ENCODE data around the gene PIK3IP1. TPM values are rescaled to one million over a fixed set of nuclear protein-coding genes. Genes with fewer than 3 reads are reported as not detected.

The PIK3IP1 gene
- 5.0 to 6.8 TPM (median 5.6 TPM) in 3 replicates for total RNA-seq
- long read RNA-seq, transcript PIK3IP1-201 (6 exons, 2,467 nt) = major isoform, 17 of 18 reads
- long read RNA-seq, partial matches to known transcripts = 0 of 18 reads
- long read RNA-seq, other reads (novel, unspliced or antisense) = 0 of 18 reads

GRCh38 chr22:31292236-31292989 is at the start of gene PIK3IP1:
PIK3IP1 (minus strand) TSS chr22:31292488; CDS start chr22:31292344, 144 bp downstream.
- peaks cover 41% of the 10 kb centered on the region for H3K4me1 Mint-ChIP-seq (ENCODE audit: low read depth)
- H3K27ac Mint-ChIP-seq (ENCODE audit: unreplicated experiment) = peak within 1 kb of the TSS; percentile 77
- H3K36me3 Mint-ChIP-seq (ENCODE audit: low read depth) = peaks cover 3% of the 10 kb centered on the region
- peak within 1 kb of the TSS; percentile 80 for H3K4me3 Mint-ChIP-seq (ENCODE audit: unreplicated experiment)
- TF ChIP-seq, protein P1, sequence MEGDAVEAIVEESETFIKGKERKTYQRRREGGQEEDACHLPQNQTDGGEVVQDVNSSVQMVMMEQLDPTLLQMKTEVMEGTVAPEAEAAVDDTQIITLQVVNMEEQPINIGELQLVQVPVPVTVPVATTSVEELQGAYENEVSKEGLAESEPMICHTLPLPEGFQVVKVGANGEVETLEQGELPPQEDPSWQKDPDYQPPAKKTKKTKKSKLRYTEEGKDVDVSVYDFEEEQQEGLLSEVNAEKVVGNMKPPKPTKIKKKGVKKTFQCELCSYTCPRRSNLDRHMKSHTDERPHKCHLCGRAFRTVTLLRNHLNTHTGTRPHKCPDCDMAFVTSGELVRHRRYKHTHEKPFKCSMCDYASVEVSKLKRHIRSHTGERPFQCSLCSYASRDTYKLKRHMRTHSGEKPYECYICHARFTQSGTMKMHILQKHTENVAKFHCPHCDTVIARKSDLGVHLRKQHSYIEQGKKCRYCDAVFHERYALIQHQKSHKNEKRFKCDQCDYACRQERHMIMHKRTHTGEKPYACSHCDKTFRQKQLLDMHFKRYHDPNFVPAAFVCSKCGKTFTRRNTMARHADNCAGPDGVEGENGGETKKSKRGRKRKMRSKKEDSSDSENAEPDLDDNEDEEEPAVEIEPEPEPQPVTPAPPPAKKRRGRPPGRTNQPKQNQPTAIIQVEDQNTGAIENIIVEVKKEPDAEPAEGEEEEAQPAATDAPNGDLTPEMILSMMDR (IDR thresholded peaks at IDR 0.05) = peak; percentile 77
- H3K9me3 Mint-ChIP-seq (ENCODE audit: low read depth) = no peaks in the 10 kb centered on the region
- no peaks in the 10 kb centered on the region for H3K27me3 Mint-ChIP-seq (ENCODE audit: low read depth)
- peak; percentile 68 for DNase-seq (ENCODE audit: low spot score)

DNA sequence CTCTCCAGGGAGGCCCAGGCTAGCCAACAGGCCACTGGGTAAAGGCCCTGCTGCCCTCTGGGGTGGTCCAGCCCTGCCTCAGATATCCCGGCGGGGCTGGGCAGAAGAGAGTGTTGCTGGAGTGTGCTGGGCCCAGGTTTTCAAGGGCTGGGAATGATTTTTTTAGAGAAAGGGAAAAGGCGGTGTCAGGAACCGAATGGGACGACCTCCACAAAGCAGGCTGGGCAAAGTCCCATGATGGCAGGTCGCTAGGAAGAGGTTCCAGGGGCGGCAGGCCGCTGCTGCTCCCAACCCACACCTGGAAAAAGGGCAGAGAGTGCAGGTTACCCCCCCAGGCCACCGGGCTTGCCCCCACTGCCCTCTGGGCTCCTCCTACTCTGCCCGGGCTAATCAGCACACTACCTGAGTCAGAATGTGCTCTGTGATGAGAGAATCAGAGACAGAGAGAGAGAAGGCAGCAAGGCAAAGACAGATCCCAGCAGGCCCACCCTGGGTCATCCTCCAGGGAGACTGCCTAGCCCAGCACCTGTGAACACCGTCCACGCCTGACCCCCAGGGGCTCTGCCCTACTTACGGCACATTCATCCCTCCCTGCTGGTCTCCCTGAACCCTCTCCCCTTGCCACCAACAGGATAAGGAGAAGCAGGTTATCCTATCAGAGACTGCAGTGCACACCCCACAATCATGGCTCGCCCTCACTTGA is 49.2 kb upstream of the PIK3IP1 start:
- Mint-ChIP-seq H3K4me3 (ENCODE audit: unreplicated experiment) (no peak overlapping the region), H3K27me3 (ENCODE audit: low read depth) (no peaks in the 10 kb centered on the region), H3K4me1 (ENCODE audit: low read depth) (peaks cover 33% of the 10 kb centered on the region), H3K36me3 (ENCODE audit: low read depth) (peaks cover 15% of the 10 kb centered on the region), H3K9me3 (ENCODE audit: low read depth) (no peaks in the 10 kb centered on the region), H3K27ac (ENCODE audit: unreplicated experiment) (no peak overlapping the region)
- TF ChIP-seq, protein P1 (IDR thresholded peaks at IDR 0.05) = no peak
- DNase-seq (ENCODE audit: low spot score) = no peak

- no peak overlapping the region for H3K4me3 Mint-ChIP-seq (ENCODE audit: unreplicated experiment)
- TF ChIP-seq, protein P1 (IDR thresholded peaks at IDR 0.05) = no peak
- H3K4me1 Mint-ChIP-seq (ENCODE audit: low read depth) = peaks cover 33% of the 10 kb centered on the region
- no peak for DNase-seq (ENCODE audit: low spot score)
- no peaks in the 10 kb centered on the region for H3K27me3 Mint-ChIP-seq (ENCODE audit: low read depth)
- H3K9me3 Mint-ChIP-seq (ENCODE audit: low read depth) = no peaks in the 10 kb centered on the region
- no peak overlapping the region for H3K27ac Mint-ChIP-seq (ENCODE audit: unreplicated experiment)
- H3K36me3 Mint-ChIP-seq (ENCODE audit: low read depth) = peaks cover 19% of the 10 kb centered on the region
Observed at GRCh38 chr22:31340765-31341247, 48.5 kb upstream of the PIK3IP1 start.

DNA sequence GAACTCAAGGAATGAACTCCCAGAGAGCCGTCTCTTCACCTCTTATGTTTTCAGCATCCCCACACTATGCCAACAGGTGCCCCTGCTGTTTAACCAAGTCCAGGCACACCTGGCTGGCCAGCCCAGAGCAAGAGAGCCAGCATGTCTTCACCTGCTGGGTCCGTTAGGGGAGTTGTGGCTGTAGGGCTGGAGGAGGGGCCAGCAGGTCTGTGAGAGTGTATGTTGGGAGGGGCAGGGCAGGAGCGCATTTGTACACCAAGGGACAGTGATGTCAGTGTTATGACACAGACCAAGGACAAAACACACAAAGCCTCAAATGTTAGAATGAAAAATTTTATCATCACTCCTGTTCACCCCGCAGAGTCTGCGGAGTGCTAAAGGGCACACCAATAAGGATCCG is 48.1 kb upstream of the PIK3IP1 start:
- no peak for DNase-seq (ENCODE audit: low spot score)
- TF ChIP-seq, protein P1 (IDR thresholded peaks at IDR 0.05) = no peak
- Mint-ChIP-seq H3K36me3 (ENCODE audit: low read depth) (peaks cover 19% of the 10 kb centered on the region), H3K4me1 (ENCODE audit: low read depth) (peaks cover 31% of the 10 kb centered on the region), H3K4me3 (ENCODE audit: unreplicated experiment) (no peak overlapping the region), H3K27ac (ENCODE audit: unreplicated experiment) (no peak overlapping the region), H3K9me3 (ENCODE audit: low read depth) (no peaks in the 10 kb centered on the region), H3K27me3 (ENCODE audit: low read depth) (no peaks in the 10 kb centered on the region)

- Mint-ChIP-seq H3K27me3 (ENCODE audit: low read depth) (no peaks in the 10 kb centered on the region), H3K4me1 (ENCODE audit: low read depth) (peaks cover 20% of the 10 kb centered on the region), H3K4me3 (ENCODE audit: unreplicated experiment) (no peak overlapping the region), H3K9me3 (ENCODE audit: low read depth) (no peaks in the 10 kb centered on the region), H3K36me3 (ENCODE audit: low read depth) (peaks cover 27% of the 10 kb centered on the region), H3K27ac (ENCODE audit: unreplicated experiment) (no peak overlapping the region)
- DNase-seq (ENCODE audit: low spot score) = no peak
- TF ChIP-seq, protein P1 (IDR thresholded peaks at IDR 0.05) = no peak
Observed at GRCh38 chr22:31339148-31339832, 47.0 kb upstream of the PIK3IP1 start.

Data from chondrocyte (in vitro differentiated cells).